NCI-H1048 (cell line): ENCODE results near the gene ZNF460.

ENCODE experiments used
- DNase-seq: peaks from one replicate; lab custom pipeline; 2025; lab: John Stamatoyannopoulos, UW

The ZNF460 gene

GRCh38 chr19:57280962-57281400 lies 696 bp downstream of the ZNF460 start:
- DNase-seq = no peak

- DNase-seq = no peak
These were observed 1.8 kb downstream of the ZNF460 start for GRCh38 chr19:57282011-57282643.

GRCh38 chr19:57288373-57288772 lies 8.1 kb downstream of the ZNF460 start:
- DNase-seq = no peak

- DNase-seq = no peak
These were observed 10.7 kb downstream of the ZNF460 start for GRCh38 chr19:57290970-57291369.

GRCh38 chr19:57292547-57292946 lies 12.3 kb downstream of the ZNF460 start:
- no peak for DNase-seq

GRCh38 chr19:57293719-57294118 lies 13.4 kb downstream of the ZNF460 start:
- no peak for DNase-seq

GRCh38 chr19:57302020-57302465 lies 21.8 kb downstream of the ZNF460 start:
- no peak for DNase-seq

- DNase-seq = no peak
These were observed 22.6 kb downstream of the ZNF460 start for GRCh38 chr19:57302727-57303401.

- no peak for DNase-seq
These were observed 24.8 kb downstream of the ZNF460 start for GRCh38 chr19:57305056-57305455.

- no peak for DNase-seq
These were observed 28.2 kb downstream of the ZNF460 start for GRCh38 chr19:57308514-57308913.

- DNase-seq = no peak
These were observed 30.5 kb downstream of the ZNF460 start for GRCh38 chr19:57310792-57311191.

GRCh38 chr19:57314146-57314545 lies 33.9 kb downstream of the ZNF460 start:
- DNase-seq = no peak

- no peak for DNase-seq
These were observed 37.2 kb downstream of the ZNF460 start for GRCh38 chr19:57317503-57317902.

- no peak for DNase-seq
These were observed 39.5 kb downstream of the ZNF460 start for GRCh38 chr19:57319869-57320179.

GRCh38 chr19:57320180-57321084 lies 40.1 kb downstream of the ZNF460 start, which contains the start of gene ZNF543:
Gene ZNF543, plus strand, starts transcription at chr19:57320472. Its CDS starts 382 bp downstream, at chr19:57320854.
- peak; percentile 84 for DNase-seq

GRCh38 chr19:57321116-57321515 lies 40.8 kb downstream of the ZNF460 start:
- DNase-seq = no peak

- no peak for DNase-seq
These were observed 41.5 kb downstream of the ZNF460 start for GRCh38 chr19:57321751-57322150.

- no peak for DNase-seq
These were observed 44.7 kb downstream of the ZNF460 start for GRCh38 chr19:57324992-57325391.

GRCh38 chr19:57327993-57328392 lies 47.7 kb downstream of the ZNF460 start:
- no peak for DNase-seq

- no peak for DNase-seq
These were observed 53.9 kb downstream of the ZNF460 start for GRCh38 chr19:57334191-57334590.

- no peak for DNase-seq
These were observed 58.6 kb downstream of the ZNF460 start for GRCh38 chr19:57338877-57339276.

- DNase-seq = no peak
These were observed 62.3 kb downstream of the ZNF460 start for GRCh38 chr19:57342582-57342981.
